ENCODE data around the gene SH3GLB1.

DNA sequence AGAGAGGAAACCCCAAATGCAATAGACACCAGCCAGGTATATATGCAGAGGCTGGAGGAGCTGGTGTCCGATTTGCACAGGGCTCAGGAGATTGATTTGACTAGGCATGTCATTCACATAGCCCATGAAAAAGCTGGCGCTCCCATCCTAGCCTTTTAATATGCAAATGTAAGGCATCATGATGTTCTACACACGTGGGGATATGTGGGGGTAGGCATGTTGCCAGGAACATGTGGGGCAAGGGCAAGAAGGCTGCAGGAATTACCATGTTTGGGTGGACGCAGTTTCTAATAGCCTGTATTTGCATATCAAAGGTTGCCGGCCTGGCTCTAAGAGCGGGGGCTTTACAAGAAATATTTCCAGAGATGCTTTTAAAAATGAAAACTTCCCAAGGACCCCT, 11.7 kb upstream of the SH3GLB1 start:
- TF ChIP-seq, protein P1, sequence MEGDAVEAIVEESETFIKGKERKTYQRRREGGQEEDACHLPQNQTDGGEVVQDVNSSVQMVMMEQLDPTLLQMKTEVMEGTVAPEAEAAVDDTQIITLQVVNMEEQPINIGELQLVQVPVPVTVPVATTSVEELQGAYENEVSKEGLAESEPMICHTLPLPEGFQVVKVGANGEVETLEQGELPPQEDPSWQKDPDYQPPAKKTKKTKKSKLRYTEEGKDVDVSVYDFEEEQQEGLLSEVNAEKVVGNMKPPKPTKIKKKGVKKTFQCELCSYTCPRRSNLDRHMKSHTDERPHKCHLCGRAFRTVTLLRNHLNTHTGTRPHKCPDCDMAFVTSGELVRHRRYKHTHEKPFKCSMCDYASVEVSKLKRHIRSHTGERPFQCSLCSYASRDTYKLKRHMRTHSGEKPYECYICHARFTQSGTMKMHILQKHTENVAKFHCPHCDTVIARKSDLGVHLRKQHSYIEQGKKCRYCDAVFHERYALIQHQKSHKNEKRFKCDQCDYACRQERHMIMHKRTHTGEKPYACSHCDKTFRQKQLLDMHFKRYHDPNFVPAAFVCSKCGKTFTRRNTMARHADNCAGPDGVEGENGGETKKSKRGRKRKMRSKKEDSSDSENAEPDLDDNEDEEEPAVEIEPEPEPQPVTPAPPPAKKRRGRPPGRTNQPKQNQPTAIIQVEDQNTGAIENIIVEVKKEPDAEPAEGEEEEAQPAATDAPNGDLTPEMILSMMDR (IDR thresholded peaks at IDR 0.05), result no peak
- no peak for TF ChIP-seq POLR2A (IDR thresholded peaks at IDR 0.05)

All from body of pancreas (tissue), 4 donors.